NK-92 (cell line): Measurements from ENCODE around the gene KCND3.

Experiments
- DNase-seq: peaks from one replicate; lab custom pipeline; 2025; ENCODE audit not compliant: unreplicated experiment; lab: John Stamatoyannopoulos, UW

The KCND3 gene

DNA sequence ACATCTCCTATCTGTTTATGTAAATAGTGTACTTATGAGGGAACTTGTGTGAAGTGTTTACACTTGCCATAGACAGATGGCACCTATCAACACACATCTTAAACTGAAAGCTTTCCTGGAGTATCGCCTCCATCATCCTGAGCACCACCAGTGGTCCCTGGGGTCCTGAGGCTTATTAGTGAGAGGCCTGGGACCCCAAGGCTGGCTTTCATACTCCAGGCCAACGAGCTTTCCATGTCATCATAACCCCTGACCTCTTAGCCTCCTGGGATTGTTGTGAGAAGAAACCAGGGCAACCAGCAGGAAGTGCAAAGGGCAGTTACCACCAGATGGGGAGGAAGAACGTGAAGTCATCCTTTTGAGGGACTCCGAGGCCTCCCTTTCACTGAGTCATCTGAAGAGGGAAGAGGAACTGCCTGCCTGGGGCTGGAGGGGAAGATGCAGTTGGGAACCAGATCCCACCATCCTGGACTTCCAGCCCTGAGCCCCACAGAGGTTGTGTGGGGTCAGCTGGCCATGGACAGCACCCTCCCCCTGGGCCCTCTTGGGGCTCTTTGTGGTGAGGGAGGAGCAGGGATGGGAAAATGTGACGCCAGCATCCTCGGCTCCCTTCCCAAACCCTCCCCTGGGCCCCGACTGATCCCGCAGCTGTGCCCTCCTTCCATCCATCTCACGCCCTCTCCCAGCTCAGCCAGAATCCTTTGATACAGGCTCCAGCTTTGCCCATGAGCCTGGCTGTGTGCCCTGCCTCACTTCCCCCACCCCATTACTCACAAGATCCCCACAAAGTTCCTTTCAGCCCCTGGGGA lies 256.1 kb downstream of the KCND3 start:
- no peak for DNase-seq

DNA sequence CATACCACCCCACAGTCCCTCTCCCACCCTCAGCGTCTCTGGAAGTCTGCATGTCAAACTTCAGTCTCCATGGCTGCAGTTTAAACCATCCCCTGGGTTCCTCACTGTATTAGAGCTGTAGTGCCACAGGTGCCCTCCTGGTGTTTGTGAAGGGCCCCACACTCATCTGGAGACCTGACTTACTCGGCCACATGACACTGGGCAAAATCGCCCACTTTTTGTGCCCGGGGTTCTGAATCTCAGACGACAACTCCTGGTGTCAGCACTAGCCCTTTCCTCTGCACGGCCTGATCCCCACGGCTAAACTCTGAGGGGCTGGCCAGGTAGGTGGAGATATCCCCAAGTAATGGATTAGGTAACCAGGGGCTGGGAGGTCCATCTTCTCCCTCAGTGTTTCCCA lies 256.8 kb downstream of the KCND3 start:
- no peak for DNase-seq

DNA sequence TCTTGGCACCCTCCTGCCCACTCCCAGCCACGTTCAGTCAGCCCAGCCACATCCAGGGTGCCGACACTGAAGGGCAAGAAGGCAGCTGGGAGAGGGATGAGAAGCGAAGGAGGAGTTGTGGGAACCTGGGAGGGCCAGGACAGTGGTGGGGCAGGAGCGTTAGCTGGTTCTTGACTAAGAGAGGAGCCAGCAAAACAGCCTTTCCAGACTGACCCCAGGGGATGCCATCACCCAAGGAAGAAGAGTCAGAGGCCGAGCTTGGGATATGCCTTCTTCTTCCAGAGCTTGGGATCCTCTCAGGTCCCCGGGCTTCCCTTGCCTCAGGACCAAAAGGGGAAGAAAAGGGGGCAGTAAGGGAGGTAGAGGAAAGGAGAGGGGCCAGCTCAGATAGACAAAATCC lies 257.5 kb downstream of the KCND3 start:
- DNase-seq, result no peak

DNA sequence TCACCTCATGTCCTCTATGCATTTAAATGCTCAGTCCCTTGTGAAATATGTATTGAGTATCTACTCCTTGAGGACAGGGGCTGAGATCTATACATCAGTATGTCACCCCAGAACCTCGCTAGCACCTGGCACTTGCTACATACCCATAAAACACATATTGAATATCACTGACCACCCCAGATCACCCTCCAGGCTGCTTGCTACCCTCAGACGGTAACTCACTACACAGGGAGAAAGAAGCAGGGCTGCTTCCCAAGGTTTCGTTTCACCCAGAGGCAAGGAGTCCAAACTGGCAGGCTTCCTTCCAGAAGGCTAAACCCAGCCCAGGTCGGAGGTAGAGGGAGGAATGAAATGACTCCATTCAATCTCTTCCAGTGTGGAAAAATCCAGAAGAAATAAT lies 258.8 kb downstream of the KCND3 start:
- no peak for DNase-seq

DNA sequence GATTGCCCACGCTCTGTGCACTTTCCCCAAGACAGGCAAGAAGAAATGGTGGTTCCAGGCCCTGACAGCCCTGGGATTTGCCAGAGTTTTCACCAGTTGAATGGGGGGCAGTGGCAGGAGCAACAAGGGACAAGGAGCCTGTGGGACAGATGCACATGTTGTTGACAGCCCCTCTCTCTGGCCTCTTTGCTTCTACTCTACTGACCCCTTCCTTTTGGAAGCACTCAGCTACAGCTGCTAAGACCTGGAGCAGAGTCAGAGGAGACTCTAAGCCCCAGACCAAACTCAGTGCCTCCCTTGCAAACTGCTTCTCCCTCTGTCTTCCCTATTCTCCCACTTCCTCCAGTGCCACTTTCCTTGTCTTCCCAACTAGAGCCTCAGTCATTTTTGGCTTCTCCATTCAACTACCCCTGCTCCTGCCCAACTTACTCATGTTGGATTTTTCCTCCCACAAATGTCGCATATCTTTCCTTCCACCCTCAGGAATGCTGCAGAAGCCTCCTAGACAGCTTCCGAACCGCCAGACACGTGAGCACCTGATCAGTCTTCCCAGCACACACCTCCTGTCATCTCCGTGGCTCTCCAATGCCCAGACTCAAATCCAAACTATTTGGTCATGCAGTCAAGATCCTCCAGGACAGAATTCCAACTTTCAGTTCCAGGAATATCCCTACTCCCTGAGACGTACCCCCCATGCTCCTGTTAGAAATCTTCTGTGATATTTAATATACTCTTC lies 259.4 kb downstream of the KCND3 start:
- DNase-seq, result no peak

DNA sequence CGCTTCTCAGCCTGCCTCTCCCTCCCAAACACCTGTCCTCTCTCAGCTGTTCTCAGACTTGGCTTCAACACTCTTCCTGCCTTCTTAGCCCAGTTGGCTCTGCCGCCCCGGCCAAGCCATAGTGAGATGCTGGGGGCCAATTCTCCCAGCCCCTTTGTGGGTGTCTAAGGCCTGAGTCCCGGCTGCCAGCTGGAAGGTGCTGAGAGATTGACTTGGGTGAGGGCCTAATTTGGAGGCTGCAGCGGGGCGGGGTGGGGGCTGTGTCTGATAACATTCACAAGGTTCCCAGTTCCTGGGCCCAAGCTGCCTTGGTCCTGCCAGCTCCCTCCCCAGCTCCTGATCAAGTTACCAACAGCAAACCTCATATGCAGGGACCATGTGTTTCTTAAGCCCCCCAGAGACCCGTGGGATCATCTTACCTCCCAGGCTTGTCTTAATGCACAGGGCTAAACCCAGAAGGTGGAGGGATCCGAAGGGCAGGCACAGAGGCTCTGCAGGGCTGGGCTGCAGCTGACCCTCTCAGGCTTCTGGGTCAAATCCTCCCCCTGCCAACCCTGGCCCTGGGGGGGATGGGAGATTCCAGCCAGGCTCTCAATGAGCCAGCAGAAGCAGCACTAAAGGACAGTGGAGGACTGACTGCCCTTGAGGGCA lies 260.1 kb downstream of the KCND3 start:
- no peak for DNase-seq

DNA sequence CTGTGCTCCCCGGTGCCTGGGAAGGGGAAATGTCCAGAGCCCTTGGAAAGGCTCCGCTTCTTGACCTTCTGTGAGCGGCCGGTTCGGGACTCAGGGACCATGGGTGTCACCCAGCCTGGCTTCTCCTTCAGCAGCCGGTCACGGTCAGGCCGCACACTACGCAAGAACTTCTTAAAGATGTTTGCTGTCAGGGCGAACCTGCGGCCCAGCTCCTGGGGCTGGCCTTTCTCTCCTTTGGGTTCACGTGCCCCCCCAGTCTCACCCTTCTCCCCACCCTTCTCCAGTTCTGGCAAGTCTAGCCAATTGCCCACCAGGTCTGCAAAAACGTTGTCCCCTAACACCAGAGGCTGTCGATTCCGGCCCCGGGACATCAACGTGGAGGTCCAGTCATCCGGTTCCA lies 262.4 kb downstream of the KCND3 start:
- DNase-seq, result no peak

DNA sequence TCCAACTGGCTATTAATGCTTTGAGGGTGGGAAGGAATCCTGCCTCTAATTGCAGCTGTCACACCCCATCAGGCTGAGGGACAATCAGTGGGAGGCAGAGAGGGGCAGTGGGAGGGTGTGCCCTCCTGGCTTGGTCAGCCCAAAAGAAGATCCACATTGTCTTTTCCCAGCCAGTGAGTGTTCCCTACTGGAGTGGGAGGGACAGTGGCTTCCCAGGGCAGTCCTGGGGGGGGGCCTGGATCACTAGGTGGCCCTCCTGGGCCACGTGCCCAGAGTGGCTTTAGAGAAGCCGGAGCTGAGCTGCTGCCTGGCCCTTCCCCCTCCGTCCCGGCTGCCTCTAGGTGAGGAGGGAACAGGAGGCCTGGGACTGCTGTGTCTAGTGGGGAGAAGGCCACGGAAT lies 264.3 kb downstream of the KCND3 start:
- DNase-seq, result no peak

DNA sequence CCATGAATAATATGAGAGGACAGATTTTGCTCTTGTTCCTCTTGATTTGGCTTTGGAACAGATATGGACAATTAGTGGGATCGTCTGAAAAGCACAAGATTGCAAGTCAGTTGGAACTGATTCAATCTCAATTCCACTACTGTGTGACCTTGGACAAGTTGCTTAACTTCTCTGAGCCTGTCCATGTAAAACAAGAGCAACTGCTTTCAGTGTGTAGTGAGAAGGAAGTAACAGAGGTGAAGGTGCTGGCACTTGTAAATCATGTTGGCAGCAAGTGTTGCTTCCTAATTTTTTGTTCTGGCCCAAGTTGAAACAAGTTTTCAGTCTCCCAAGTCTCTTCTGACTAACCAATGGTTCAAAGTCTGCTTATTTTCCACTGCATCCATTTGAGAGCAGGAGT lies 265.6 kb downstream of the KCND3 start:
- no peak for DNase-seq

DNA sequence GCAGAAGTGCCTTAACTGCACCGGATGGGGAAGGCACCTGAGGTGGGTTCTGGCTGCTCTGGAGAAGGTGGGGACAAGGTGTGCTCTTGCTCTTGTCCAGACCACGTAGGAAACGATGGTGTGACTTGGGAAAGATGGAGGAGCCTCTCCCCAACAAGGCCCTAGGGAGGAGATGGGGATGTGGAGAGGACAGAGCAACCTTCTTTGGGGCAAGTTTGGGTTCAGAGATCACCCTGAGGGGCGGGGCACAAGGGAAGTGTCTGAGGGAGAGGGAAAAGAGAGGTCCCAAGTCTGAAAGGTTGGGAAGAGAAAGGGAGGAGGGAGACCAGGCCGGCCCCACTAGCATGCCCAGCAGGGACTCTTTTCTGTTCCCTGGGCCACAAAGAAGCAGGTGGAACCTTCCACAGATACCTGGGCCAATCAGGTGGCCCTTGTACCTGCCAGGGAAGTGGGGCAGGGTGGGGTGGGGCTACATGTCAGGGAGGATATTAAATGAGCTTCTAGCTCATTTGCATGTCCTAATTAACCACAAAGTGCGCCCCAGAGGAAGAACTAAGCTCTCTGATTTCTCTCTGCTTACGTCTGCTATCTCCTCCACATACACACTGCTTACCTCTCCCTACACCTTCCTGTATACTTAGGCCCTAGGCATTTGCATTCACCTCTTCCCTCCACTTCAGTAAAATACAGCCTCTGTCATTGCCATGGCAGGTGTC lies 266.2 kb downstream of the KCND3 start:
- no peak for DNase-seq

DNA sequence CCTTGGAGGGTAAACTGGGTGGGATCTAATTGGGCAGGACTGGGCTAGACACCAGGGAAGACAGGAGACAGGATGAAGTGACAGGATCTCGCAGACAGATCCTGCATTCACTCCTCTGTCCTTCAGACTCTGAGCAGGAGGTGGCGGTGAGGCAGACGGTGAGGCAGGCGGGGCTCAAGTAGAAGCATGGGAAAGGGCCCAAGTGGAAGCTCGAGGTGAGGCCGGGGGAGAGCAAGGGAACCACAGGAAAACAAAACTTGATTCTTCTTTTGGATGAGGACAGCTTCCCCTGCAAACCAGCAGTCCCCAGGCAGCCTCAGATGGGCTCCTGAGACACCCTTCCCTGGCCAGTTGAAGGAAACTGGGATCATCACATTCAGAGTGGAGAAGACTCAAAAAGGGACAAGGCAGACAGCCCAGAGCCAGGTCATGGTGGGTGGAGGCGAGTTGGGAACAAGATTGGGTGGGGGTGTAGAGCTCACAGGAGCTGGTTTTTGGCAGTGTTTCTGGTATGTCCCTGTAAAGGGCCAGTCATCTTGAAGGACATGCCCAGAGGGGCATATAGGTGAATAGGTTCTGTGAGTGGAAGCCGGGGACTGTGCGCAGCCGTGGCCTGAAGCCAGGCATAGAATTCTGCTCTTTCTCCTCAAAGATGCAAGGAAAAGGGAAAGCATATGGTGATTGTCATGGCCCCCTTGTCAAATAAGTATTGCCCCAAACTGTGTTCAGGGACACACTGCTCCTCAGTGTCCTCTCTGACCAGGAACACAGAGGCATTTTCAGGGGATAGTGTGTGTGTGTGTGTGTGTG lies 268.3 kb downstream of the KCND3 start:
- DNase-seq, result no peak
